OCI-LY3 (cell line): ENCODE measurements around the gene SLFN5.

Experiments
- CTCF ChIP-seq: fragments of 200-600, 300-600 bp; sonication (generic); IDR thresholded peaks from 2 replicates; pipeline ENCODE4 v1.5.1; 2014; ENCODE audit warnings: antibody characterized with exemption, low read length, low read depth
- EZH2phosphoT487 ChIP-seq: fragments of 200-600 bp; shearing (Covaris generic); IDR thresholded peaks from 2 replicates; pipeline ENCODE4 v1.6.1; 2018; ENCODE audit warnings: antibody characterized with exemption, mixed run types, low read depth

GRCh38 chr17:35257208-35257659 lies 14.4 kb downstream of the SLFN5 start:
- no peak for TF ChIP-seq CTCF
- no peak for TF ChIP-seq EZH2phosphoT487
